Stimulated activated naive CD4-positive, alpha-beta T cell (primary cell): Measurements from ENCODE around the gene PRL.

ENCODE experiments used
- DNase-seq, 6 experiments: peaks; one replicate each; lab custom pipeline; 2025; lab: John Stamatoyannopoulos, UW

Gene PRL

DNA sequence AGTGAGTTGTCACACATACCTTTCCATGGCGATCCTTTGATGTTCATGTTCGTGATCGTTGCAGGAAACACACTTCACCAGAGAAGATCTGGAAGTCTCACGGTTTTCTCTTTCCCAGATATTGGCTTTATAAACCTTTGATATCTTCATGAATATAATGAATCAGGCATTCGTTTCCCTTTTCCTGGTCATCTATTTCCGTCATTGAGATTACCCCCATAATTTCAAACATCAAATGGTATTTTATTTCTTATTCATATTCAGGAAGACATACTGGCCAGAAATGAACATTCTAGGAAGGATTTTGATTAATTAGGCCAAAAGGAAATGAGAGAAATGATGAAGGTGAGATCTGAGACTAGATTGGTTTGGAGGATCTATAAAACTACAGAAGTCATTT lies at the start of gene PRL:
TSS of gene PRL (minus strand) at position 101 of the 400 bp plus-strand sequence. CDS start at position 47, 54 bp downstream.
- no peak for DNase-seq

DNA sequence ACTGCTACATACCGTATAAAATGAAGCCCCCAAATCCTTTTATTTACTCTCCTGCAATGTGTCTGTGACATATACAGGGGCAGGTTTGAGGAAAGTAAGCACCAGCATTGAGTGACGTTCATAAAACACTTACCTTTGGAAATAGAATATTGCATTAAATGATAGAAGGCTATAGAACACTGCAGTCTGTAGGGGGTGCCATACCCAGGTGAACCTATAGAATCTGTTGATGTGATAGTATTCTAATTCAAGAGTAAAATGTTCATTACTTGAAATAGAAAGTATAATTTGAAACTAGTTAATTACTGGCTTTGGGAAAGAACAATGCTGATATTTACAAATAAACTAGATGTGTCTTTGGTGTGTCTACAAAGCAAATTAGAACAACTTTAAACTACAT lies 47.0 kb upstream of the PRL start:
- no peak for DNase-seq

DNA sequence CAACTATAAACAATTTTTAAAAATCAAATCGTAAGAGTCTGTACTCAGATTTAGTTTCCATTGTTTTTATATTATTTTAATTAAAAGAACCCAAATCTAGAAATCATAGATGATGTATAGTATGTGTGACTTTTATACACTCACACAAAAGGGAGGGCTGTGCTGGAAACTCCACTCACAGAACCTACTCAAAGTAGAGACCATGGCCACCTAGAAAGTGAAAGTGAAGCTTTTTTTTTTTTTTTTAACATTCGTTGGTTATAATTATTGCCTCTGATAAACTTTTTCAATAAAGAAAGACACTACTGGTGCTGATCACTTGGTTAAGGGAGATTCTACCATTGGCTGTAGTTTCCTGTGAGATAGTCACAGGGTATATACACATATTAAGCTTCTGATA lies 37.9 kb upstream of the PRL start:
- no peak for DNase-seq

DNA sequence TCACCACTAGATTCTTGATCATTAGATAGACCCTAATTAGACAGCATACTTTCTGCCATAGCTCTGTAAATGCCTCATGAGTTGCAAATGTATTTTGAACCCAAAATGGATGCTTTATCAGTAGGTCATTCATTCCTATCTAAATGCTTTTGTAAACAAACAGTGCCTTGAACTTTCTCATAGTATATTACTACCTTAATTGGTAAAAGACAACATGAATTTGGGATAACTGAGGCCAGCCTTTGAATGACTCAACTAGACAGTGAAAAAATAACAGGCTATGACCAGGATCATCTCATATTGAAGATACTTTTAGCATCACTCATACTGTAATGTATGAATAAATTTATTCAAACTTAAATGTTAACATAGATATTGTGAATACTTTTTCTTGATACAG lies 37.0 kb upstream of the PRL start:
- no peak for DNase-seq

DNA sequence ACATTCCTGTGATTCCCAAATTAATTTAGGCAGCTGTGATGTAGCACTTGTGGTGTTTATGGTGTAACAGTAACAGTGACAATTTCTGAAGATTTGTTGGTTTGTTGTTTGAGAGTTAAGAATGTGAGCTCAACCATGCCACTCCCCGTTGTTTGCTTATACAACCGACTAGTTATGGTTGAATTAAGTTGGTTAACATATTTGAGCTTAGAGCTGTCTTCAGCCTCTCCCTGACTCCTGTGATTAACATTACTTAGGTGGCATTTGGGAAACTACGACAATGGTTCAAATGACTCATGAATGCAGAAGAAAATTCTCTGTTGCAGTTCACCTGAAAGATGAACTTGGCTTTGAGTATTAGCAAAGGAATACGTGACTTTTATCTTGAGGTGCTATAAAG lies 35.9 kb upstream of the PRL start:
- no peak for DNase-seq

DNA sequence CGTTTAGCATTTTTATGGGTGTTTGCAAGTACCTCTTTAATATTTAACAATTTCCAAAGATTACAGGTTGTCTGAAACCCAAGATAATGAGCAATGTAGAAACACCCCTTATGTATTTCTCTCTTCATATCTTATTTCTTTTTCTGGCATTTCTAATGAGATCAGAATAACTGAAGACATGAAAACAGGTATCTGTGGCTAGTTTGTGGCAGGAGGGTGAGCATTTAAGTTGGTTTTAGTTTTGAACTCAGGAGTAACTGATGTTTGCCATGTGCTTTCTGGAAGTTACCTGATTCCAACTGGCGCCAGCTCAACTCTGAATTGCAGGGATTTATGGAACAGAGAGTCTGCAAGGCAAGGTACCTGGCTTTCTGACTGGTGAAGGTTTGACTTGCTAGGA lies 35.4 kb upstream of the PRL start:
- DNase-seq, result no peak

DNA sequence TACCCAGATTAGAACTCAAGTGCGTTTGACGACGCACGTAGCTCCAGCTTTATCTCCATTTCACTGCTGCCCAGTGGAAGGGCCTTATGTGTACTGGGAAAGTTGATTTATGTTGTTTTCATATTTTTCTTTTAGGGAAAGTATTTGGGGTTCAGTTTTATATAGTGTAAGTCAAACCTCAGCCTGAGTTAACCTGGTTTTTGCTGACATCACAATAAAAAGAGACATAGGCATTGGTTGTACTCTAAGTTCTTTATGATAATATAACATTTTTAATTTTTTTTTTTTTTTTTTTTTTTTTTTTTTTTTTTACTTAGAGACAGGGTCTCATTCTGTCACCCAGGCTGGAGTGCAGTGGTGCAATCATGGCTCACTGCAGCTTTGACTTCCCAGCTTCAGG lies 34.1 kb upstream of the PRL start:
- no peak for DNase-seq

DNA sequence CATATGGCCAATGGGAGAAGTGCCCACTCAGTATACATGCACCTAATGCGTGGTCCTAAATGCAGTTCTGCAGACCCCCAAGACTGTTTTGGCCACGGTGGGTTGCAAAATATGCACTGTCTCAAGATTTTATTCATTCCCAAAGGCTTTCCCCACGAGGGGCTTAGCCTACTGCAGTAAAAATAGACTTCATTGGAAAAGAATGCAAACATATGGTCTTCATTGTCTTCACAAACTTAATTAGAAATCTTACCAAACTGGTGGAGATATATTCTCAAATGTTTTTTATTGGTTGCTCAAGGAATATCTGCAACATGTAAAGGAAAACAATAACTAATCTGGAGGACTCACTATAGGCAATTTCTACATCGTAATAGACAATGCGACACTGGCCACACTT lies 31.6 kb upstream of the PRL start:
- DNase-seq, result no peak

DNA sequence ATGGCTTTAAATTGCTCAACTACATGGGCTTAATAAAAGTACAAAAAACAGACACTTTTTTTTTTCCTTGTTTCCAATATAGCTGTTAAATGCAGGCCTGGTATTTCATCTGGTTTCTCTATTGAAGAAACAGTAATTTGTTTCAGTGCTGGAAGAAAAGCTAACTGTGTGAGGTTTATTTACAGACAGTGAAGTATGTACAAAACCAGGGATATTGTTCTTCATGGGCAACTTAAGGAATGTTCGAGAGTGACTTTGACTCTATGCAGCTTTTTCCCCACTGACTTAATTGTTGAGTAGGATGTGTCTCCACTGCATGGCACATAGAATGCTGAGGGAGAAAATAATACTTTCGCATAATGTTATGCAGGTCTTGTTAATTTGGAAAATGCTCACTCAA lies 31.0 kb upstream of the PRL start:
- DNase-seq, result no peak

DNA sequence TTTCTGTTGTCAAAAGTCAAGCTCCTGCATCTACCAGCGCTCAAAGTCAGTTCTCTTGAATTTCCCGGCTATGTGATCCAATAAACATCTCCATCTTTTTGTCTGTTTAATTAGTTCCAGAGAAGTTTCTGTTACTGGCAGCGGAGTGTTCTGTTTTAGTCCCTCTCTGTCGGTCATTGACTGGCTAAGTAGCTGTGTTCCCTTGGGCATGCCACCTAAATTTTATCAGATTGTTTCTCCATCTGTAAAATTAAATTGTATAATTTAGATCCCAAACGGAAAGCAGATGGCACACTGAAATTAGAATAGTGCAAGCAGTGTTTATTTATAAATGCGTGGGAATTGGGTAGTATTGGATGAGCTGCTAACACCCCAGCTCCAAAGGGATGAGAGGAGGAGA lies 29.7 kb upstream of the PRL start:
- DNase-seq, result no peak

DNA sequence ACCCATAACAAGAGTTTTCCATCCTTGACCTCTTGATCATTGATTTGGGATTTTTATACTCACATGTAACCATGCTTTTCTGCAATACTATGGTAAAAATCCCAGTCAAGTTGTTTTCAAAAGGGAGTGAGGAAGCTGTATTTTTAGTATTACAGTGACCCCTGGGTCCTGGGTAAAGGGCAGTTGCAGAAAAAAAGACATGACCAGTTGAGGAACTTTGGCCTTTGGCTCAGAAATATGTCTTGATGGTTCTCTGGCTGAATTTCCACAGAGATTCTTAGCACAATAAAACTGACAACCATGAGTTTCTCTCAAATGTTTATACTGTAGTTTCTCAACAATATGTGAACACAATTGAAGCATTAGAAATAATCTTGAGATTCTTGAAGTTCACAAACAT lies 28.6 kb upstream of the PRL start:
- DNase-seq, result no peak

DNA sequence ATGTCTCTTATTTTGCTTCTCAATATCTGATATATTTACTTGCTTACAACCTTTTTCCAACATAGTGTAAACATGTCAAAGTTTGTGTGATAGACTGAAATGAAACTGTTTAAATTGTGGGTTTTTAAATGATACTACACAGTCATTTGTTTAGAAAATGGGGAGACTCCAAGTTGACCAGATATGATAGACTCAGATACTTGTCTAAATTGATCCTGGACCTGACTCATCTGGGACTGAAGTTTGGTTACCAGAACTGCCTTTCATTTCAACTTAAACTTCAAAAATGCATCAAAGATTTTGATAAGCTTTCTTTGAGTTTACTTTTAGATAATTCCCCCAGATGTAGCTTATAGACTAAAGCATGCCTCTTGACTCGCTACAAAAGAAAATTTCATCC lies 27.0 kb upstream of the PRL start:
- DNase-seq, result no peak

DNA sequence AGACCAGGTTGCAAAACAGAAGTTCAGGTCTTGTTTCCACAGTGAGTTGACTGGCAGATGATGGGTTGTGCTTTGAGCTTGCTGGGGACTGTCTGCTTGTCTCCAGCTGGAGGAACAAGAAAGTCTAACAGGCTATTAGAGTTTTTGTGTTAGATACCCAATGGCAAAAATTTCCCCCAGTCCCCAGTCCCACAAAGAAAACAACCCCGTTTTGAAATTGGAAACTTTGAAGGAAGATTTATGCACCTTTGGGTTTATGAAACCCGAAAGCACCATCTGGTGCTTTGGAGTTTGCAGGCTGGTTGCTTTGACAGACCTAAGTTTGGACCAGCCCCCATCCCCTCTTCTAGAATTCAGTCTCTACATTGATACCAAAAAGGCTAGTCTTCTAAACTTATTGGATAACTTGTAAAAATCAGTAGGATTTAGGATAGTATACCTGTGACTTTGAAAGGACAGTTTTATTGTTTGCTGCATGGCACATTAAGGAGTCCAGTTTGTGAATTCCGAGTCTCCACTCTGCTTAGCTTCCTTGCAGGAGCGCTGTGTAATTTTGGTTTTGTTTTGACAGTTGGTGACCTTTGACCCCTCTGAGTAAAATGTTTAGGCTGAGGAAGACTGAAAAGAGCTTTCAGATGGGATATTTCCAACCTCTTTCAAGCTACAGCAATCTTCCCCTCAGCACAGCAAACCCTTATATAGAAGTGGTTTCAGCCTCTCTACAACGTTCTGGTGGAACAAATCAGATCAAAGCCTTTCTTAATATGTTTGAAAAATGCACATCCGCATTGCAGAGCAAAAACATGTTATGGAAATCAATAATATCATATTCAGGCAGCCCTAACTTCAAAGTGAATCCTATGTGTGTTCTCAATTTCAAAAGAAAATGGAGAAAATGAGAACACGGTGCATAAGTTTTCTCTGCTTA lies 25.5 kb upstream of the PRL start:
- DNase-seq, result no peak

DNA sequence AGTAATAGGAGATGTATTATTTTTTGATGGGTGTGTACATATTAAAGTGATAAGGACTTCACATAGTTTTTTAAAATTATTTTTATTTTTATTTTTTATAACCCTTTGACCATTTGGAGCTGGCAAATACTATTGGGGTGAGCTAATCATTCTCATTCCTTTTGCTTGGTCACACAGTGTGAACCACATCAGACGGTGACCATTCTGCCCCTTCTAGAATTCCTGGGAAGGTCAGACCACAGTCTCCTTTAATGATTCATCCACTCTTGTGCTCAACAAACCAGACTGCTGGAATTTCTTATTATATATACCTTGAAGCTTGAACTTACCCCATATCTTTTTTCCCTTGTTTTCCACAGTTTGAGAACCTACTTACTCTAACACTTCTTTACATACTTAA lies 23.9 kb upstream of the PRL start:
- DNase-seq, result no peak

DNA sequence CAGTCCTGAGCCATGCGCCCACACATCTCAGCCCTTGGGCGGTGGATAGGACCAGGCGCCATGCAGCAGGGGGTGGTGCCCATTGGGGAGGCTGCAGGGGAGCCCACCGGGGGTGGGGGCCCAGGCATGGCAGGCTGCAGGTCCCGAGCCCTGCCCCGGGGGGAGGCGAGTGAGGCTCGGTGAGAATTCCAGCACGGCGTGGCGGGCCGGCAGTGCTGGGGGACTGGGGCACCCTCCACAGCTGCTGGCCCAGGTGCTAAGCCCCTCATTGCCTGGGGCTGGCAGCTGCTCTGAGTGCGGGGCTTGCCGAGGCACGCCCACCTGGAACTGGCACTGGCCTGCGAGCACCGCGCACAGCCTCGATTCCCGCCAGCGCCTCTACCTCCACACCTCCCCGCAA lies 21.6 kb upstream of the PRL start:
- no peak for DNase-seq

DNA sequence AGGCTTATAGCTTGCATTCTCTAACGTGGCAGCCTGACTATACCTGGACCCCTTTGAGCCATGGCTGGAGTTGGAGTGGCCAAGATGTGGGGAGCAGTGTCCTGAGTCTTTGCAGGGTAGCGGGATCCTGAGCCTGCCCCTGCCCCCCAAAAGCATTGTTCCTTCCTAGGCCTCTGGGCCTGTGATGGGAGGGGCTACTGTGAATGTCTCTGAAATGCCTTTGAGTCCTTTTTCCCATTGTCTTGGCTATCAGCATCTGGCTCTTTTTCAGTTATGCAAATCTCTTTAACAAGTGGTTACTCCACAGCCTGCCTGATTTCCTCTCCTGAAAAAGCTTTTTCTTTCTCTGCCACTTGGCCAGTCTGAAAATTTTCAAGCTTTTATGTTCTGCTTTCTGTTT lies 17.0 kb upstream of the PRL start:
- DNase-seq, result no peak

DNA sequence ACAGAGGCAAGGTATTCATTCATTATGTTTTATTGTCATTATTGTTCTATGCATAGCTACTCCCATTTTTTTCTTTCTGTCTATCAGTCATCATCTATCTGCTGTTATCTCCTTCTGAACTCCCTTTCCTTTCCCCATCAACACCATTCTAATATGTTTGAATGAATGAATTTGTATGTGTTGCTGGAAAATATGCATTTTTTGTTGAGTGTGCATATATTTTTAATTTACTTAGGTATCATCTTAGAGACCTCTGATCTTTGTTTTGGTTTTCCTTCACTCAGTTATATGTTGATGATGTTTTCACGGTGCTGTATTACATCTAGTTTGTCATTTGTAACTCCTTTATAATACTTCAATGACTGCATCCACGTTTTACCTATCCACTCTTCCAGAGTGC lies 12.1 kb upstream of the PRL start:
- DNase-seq, result no peak

DNA sequence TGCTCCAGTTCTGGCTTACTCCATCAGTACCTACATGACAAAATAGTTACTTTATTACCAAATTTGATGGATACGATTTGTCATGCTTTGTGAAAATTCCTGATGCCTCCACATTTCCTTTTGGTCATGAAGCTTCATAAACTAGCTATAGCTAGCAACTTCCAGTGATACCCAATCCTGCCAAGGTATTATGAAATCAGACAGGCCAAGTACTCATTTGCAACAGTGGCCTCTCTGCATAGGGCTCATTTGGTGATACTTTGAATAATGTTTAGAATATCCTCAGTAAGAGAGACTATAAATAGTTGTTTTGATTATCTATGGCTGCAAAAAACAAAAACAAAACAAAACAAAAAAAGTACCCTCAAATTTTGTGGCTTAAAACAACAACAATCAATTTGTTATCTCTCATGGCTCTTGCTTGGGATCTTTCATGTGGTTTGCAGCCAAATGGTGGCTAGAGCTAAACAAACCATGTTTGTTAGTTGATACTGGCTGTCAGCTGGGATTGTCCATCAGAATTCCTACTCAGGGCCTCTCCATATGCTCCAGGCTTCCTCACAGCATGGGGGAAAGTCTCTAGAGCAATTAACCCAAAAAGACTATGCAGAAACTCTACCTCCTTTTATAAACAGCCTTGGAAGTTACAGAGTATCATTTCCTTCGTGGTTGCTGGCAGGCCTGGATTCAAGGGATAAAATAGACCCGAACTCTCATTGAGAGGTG lies 10.1 kb upstream of the PRL start:
- no peak for DNase-seq

DNA sequence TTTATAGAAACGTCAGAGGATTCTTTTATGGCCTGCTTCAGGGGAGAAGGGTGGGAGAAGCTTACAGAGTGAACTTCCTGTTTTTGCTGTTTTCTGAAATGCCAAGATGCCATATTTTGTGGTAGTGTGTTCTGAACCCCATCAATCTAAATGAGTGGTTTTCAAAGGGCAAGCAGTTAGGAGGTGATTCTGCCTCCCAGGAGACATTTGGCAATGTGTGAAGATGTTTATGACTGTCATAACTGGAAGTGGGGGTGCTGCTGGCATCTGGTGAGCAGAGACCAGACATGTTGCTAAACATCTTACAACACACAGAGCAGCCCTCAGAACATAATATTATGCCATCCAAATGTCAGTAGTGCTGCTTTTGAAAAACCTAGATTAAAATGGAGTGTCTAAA lies 6.0 kb upstream of the PRL start:
- DNase-seq, result no peak

DNA sequence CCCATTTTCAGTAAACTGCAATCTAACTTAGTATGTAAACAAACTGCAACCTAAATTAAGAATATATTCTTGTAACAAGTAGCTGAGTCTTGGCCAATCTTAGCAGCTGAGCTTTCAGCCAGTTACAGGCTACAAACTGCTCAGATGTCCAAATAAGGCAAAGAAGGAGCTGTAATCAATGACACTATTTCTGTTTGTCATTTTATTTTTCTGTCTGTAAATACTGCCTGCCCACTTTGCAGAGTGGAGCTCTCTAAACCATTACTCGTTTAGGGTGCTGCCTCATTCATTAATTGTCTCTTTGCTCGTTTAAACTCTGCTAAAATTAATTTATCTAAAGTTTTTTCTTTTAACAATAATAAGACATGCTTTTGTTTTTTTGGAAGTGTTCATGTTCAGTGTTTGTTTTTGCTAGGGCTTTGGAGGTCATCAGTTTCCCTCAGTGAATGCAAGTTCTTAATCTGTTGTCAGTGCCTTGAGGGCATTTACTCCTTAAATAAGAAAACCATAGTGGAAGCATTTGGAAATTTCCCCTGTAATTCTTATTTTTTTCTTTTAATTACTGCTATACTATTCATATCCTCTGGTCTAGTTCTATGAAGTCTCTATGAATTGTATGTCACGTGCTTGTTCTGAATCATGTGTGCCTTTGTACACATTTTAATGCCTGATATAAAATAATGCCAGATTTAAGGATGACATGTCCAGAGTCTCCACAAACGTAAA lies 3.6 kb upstream of the PRL start:
- no peak for DNase-seq

DNA sequence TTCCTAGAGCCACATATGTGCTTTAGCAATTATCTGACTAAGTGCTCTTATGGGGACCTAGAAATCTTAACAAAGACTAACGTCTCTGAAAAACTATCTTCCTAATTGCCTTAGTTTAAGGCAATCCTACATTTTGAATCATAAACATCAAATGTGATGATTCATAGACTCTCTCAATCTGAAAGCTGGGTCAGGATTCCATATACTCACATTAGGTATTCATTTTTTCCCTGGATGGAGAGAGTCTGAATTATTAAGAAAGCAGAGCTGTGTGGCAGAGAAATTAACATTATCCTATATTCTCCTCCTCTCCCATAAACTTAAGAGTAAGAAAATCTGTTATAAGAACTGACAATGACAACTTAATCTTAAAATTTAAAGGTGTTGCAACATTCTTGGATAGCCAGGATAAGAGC lies 1.6 kb upstream of the PRL start:
- DNase-seq, result no peak

DNA sequence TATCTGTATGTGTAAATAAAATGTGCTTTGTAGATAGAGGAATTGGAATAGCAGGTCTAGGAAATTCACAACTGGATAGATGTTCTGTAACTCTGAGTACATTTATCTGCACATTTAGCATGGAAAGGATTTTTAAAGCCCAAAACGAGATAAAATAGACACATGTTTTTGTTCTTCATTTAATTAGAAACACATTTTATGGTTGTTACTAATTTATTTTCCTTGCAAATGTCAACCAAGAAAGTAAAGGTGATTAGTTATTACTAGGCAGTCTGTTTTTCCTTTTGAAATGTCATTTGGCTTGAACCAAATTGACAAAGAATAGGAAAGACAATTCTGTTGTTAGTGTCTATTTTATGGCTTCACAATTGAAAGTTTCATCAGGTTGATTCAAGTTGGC lies 769 bp downstream of the PRL start:
- DNase-seq, result no peak

DNA sequence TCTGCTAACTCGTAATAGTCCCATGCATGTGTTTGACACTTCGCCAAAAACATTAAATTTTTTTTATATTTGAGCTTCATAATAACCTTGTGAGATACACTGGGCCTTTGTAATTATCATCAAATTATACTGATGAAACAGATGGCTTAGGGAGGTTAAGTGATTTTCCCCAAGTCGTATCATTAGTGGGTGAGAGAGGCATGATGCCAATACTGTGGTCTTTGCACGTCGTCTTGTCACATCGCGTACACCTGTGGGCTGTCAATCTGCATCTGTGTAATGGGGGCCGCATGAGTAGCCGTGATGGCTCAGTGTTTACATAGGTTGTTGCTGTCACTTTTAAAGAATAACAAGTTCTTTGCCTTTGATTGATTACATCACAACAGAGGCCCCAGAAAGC lies 1.7 kb downstream of the PRL start:
- no peak for DNase-seq
